Measurements from ENCODE around the gene PRKCE.

GRCh38 chr2:45606796-45607195 is 44.7 kb upstream of the PRKCE start:
- TF ChIP-seq, protein P1, sequence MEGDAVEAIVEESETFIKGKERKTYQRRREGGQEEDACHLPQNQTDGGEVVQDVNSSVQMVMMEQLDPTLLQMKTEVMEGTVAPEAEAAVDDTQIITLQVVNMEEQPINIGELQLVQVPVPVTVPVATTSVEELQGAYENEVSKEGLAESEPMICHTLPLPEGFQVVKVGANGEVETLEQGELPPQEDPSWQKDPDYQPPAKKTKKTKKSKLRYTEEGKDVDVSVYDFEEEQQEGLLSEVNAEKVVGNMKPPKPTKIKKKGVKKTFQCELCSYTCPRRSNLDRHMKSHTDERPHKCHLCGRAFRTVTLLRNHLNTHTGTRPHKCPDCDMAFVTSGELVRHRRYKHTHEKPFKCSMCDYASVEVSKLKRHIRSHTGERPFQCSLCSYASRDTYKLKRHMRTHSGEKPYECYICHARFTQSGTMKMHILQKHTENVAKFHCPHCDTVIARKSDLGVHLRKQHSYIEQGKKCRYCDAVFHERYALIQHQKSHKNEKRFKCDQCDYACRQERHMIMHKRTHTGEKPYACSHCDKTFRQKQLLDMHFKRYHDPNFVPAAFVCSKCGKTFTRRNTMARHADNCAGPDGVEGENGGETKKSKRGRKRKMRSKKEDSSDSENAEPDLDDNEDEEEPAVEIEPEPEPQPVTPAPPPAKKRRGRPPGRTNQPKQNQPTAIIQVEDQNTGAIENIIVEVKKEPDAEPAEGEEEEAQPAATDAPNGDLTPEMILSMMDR (conservative IDR thresholded peaks at IDR 0.05; ENCODE audit: low read length) = no peak
- no peak for TF ChIP-seq EZH2phosphoT487 (IDR thresholded peaks at IDR 0.05; ENCODE audit: borderline replicate concordance, low read depth, low read length)

Data from OCI-LY7 (cell line).